OCI-LY1 (cell line): ENCODE results near the gene CDH4.

Experiments
- H2AFZ ChIP-seq: fragments of 200-600 bp; sonication (generic), shearing (Covaris generic); 2 replicates; pipeline ENCODE4 v1.6.0; 2014; ENCODE audit warnings: antibody characterized with exemption, mild to moderate bottlenecking, low read length
- H3F3A ChIP-seq: fragments of 200-600 bp; sonication (generic), shearing (Covaris generic); 2 replicates; pipeline ENCODE4 v1.6.0; 2014; ENCODE audit warnings: mild to moderate bottlenecking, antibody characterized with exemption, low read length, moderate library complexity; ENCODE audit not compliant: insufficient read depth
- H3K27ac ChIP-seq: fragments of 200-600 bp; sonication (generic); 2 replicates; pipeline ENCODE4 v1.5.1; 2014; ENCODE audit warnings: low read length, mixed run types, mild to moderate bottlenecking, low read depth; ENCODE audit not compliant: poor library complexity, severe bottlenecking
- H3K27me3 ChIP-seq: fragments of 200-600 bp; sonication (generic); 2 replicates; pipeline ENCODE4 v1.6.0; 2014; ENCODE audit warnings: antibody characterized with exemption, mild to moderate bottlenecking, low read length, moderate library complexity; ENCODE audit not compliant: insufficient read depth
- H3K36me3 ChIP-seq: fragments of 200-600 bp; sonication (generic); 2 replicates; pipeline ENCODE4 v1.6.1; 2014; ENCODE audit warnings: mild to moderate bottlenecking, antibody characterized with exemption, low read length, moderate library complexity, mixed read lengths; ENCODE audit not compliant: insufficient read depth
- H3K4me1 ChIP-seq: fragments of 200-600 bp; sonication (generic); 2 replicates; pipeline ENCODE4 v1.5.1; 2014; ENCODE audit warnings: mild to moderate bottlenecking, low read length, moderate library complexity; ENCODE audit not compliant: insufficient read depth, severe bottlenecking
- H3K4me2 ChIP-seq: fragments of 200-600 bp; sonication (generic), shearing (Covaris generic); 2 replicates; pipeline ENCODE4 v1.6.1; 2014; ENCODE audit warnings: low read length
- H3K4me3 ChIP-seq: fragments of 200-600 bp; sonication (generic); 2 replicates; pipeline ENCODE4 v1.5.1; 2014; ENCODE audit warnings: low read length, low read depth, mild to moderate bottlenecking, mixed read lengths; ENCODE audit not compliant: poor library complexity, severe bottlenecking
- H3K79me2 ChIP-seq: fragments of 200-600 bp; shearing (Covaris generic); 2 replicates; pipeline ENCODE4 v1.6.1; 2016; ENCODE audit warnings: mixed run types, low read length, mixed read lengths; ENCODE audit not compliant: insufficient read depth
- H3K9ac ChIP-seq: fragments of 200-600 bp; sonication (generic), shearing (Covaris generic); 2 replicates; pipeline ENCODE4 v1.6.1; 2014; ENCODE audit warnings: mild to moderate bottlenecking, low read length, mixed read lengths
- H3K9me2 ChIP-seq: fragments of 200-600 bp; sonication (generic), shearing (Covaris generic); 2 replicates; pipeline ENCODE4 v1.6.1; 2014; ENCODE audit warnings: low read depth, mild to moderate bottlenecking, low read length, mixed read lengths
- H3K9me3 ChIP-seq: fragments of 200-600 bp; shearing (Covaris generic); 2 replicates; pipeline ENCODE4 v1.6.1; 2014; ENCODE audit warnings: low read length, mixed read lengths
- H4K20me1 ChIP-seq: fragments of 200-600 bp; sonication (generic), shearing (Covaris generic); 2 replicates; pipeline ENCODE4 v1.6.0; 2016; ENCODE audit warnings: mild to moderate bottlenecking, low read length; ENCODE audit not compliant: insufficient read depth
- EZH2 ChIP-seq: fragments of 200-600 bp; sonication (generic), shearing (Covaris generic); IDR thresholded peaks from 2 replicates; pipeline ENCODE4 v1.8.0; 2017; ENCODE audit warnings: borderline replicate concordance, mixed run types, mild to moderate bottlenecking, antibody characterized with exemption, low read length, moderate library complexity, mixed read lengths
- TF ChIP-seq, protein P1 (sequence below): fragments of 200-600 bp; sonication (generic), shearing (Covaris generic); IDR thresholded peaks from 2 replicates; pipeline ENCODE4 v1.5.1; 2017; ENCODE audit warnings: mild to moderate bottlenecking, antibody characterized with exemption, low read length, moderate library complexity, mixed read lengths

Gene CDH4

DNA sequence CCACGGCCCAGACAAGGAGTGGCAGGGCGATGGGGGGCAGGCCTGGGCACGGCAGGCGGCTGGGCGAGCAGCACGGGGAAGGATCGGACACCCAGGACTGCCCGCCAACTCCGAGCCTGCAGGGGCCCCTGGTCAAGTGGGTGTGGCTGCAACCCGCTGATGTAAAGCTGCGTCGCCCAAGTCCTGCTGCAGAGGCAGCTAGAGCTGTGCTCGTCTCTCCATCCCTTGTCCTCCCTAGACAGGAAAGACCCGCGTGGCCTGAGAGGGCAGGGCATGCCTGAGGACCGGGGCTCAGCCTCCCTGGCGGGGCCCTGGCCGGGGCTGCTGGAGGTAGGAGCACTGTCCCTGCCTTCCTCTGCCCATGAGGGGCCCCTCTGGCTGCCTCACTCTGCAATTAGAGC is 281.2 kb downstream of the CDH4 start:
- H3K4me2 ChIP-seq = no peak overlapping the region
- H3K4me1 ChIP-seq = no peaks in the 10 kb centered on the region
- no peak overlapping the region for H3K9ac ChIP-seq
- no peak overlapping the region for H3K27ac ChIP-seq
- TF ChIP-seq, protein P1, sequence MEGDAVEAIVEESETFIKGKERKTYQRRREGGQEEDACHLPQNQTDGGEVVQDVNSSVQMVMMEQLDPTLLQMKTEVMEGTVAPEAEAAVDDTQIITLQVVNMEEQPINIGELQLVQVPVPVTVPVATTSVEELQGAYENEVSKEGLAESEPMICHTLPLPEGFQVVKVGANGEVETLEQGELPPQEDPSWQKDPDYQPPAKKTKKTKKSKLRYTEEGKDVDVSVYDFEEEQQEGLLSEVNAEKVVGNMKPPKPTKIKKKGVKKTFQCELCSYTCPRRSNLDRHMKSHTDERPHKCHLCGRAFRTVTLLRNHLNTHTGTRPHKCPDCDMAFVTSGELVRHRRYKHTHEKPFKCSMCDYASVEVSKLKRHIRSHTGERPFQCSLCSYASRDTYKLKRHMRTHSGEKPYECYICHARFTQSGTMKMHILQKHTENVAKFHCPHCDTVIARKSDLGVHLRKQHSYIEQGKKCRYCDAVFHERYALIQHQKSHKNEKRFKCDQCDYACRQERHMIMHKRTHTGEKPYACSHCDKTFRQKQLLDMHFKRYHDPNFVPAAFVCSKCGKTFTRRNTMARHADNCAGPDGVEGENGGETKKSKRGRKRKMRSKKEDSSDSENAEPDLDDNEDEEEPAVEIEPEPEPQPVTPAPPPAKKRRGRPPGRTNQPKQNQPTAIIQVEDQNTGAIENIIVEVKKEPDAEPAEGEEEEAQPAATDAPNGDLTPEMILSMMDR = no peak
- no peaks in the 10 kb centered on the region for H3K79me2 ChIP-seq
- H3K9me2 ChIP-seq = no peaks in the 10 kb centered on the region
- H4K20me1 ChIP-seq = no peaks in the 10 kb centered on the region
- H3K27me3 ChIP-seq = 0 out of 2 replicates have a peak, but pooled peaks cover 2% of the 10 kb centered on the region
- H3F3A ChIP-seq = no peaks in the 10 kb centered on the region
- H2AFZ ChIP-seq = no peak overlapping the region
- no peaks in the 10 kb centered on the region for H3K9me3 ChIP-seq
- H3K4me3 ChIP-seq = no peak overlapping the region
- H3K36me3 ChIP-seq = no peaks in the 10 kb centered on the region

DNA sequence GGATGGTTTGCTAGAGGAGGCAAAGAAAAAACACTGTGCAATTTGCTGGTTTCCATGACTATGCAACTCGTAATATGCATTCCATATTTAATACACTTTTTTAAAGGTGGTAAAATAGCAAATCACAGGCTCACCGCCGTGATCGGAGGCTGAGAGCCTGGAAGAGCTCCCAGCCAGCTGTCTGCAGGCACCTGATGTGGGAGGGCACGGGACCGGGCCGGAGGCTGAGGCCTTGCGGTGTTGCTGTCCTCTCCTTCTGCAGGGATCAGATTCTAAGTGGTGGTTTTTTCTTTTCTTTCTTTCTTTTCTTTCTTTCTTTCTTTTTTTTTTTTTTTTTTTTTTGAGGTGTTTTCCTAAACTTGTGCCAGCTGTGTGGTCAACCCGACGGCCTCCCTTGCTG is 282.3 kb downstream of the CDH4 start:
- Histone ChIP-seq H3K27ac (no peak overlapping the region), H4K20me1 (no peaks in the 10 kb centered on the region), H3K4me3 (no peak overlapping the region), H3K9me3 (no peaks in the 10 kb centered on the region), H2AFZ (no peak overlapping the region), H3F3A (no peaks in the 10 kb centered on the region), H3K4me1 (no peaks in the 10 kb centered on the region), H3K36me3 (no peaks in the 10 kb centered on the region), H3K79me2 (no peaks in the 10 kb centered on the region), H3K4me2 (no peak overlapping the region), H3K27me3 (0 out of 2 replicates have a peak, but pooled peaks cover 2% of the 10 kb centered on the region), H3K9me2 (no peaks in the 10 kb centered on the region), H3K9ac (no peak overlapping the region)
- TF ChIP-seq, protein P1 = no peak
- TF ChIP-seq EZH2 = no peak

DNA sequence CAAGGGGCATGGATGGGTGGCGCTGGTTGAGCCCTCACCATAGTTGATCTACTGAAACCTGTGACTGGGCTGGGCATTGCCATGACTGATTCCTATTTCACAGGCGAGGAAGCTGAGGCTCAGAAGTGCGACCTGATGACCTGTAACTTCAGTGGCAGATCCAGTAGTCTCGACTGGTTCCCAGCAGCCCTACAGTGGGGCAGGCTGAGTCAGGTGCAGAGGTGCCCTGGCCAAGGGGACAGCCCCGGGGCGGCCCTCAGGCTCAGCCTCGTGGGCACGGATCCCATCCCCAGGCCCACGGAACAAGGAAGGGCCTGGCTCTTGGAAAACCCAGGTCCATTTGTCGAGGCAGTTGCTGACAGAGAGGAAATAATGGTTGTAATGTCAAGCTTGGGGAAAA is 283.0 kb downstream of the CDH4 start:
- H2AFZ ChIP-seq = no peak overlapping the region
- no peaks in the 10 kb centered on the region for H3K4me1 ChIP-seq
- no peaks in the 10 kb centered on the region for H3F3A ChIP-seq
- no peaks in the 10 kb centered on the region for H3K9me3 ChIP-seq
- no peaks in the 10 kb centered on the region for H3K79me2 ChIP-seq
- no peak overlapping the region for H3K4me3 ChIP-seq
- TF ChIP-seq EZH2 = no peak
- TF ChIP-seq, protein P1 = no peak
- no peak overlapping the region for H3K4me2 ChIP-seq
- no peaks in the 10 kb centered on the region for H4K20me1 ChIP-seq
- no peak overlapping the region for H3K9ac ChIP-seq
- no peaks in the 10 kb centered on the region for H3K36me3 ChIP-seq
- H3K27me3 ChIP-seq = 0 out of 2 replicates have a peak, but pooled peaks cover 2% of the 10 kb centered on the region
- H3K27ac ChIP-seq = no peak overlapping the region
- H3K9me2 ChIP-seq = no peaks in the 10 kb centered on the region
